IPS DF 4.7 (cell line): ENCODE results near the gene MOB3A.
"Not testable (repeated sequence)": the region's sequence is repeated elsewhere in the genome, so short reads cannot be mapped to it uniquely, and the experiment has no call there.

Source experiments
- DNase-seq: peaks from one replicate; pipeline ENCODE4 v3.0.0-alpha.2; 2013; ENCODE audit warnings: low spot score; ENCODE audit errors: extremely low read depth

The MOB3A gene

DNA sequence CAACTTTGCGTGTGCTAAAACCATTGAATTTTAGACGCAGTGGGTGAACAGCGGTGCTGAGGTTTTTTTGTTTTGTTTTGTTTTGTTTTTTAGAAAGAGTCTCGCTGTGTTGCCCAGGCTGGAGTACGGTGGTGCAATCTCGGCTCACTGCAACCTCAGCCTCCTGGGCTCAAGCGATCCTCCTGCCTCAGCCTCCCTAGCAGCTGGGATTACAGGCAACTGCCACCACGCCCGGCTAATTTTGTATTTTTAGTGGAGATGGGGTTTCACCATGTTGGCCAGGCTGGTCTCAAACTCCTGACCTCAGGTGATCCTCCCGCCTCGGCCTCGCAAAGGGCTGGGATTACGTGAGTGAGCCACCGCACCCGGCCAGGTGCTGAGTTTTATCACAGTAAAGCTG lies 61.9 kb downstream of the MOB3A start:
- not testable (repeated sequence) for DNase-seq

DNA sequence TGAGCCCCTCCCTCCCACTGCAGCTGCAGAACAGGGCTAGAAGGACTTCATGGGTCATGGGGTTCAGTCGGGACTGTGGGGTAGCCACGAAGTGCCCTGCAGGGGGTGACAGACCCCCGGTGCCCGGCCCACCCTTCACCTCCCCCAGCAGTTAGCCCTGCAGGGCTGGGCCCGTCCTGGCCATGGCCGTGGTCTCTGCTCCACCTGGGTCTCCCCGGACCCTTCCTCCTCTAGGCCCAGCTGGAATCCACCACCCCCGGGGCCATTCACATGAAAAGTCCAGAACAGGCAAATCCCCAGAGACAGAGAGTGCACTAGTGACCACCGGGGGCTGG lies 62.3 kb downstream of the MOB3A start:
- no peak for DNase-seq

DNA sequence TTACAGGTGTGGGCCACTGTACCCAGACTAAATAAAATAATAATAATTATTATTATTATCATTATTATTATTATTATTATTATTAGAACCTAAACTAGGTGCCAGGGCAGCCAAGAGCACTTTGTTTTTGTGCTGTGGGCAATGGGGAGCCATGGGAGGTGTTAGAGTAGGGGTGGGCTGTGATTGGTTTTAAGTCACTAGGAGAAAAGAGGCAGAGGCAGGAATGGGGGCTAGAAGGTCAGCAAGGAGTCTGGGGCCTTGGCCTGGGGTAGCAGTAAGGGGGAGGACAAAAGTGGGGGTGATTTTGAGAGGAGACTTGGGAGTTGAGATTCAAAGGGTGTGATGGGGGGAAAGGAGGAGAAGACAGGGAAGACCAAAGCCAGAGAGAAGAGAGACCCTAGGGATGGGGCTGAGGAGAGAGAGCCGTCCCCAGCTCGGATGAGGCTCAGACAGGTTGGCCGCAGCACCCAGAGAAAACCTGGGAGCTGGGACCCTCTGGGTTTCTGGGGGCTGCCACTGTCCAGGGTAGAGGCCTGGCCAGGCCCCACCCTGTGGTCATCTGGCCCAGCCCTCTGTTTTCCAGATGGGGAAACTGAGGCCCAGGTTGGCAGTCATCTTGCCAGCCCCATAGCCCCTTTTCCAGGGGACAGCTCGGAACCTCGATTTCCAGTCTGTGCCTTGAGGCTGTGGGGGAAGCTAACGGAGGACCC lies 62.9 kb downstream of the MOB3A start:
- DNase-seq: no peak

DNA sequence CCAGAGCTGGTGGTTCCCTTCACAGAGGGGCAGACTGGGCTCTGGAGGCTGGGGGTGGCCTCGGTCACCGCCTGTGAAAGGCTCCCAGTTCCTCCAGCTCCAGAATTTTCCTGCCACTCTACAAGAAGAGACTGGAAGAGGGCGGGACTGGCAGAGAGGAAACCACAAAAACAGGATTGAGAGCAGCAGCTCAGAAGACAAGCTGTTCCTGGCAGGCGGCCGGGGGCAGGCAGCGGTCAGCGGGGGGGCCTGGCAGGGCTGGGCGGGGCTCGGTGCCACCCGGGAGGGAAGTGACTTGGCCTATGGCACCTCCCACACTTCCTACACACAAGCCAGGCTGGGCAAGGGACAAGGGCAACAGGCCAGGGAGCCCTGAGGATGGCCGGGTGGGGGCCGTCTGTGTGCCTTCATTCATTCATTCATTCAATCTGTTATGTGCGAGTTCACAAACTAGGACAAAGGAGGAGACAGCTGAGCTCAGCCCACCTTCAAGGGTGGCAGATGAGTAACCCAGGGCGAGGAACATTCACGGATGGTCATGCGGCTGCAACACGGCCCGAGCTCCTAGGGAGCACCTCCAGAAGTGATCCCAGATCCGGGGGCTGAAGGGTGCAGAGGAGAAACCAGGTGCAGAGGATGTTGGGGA lies 63.7 kb downstream of the MOB3A start:
- no peak for DNase-seq

DNA sequence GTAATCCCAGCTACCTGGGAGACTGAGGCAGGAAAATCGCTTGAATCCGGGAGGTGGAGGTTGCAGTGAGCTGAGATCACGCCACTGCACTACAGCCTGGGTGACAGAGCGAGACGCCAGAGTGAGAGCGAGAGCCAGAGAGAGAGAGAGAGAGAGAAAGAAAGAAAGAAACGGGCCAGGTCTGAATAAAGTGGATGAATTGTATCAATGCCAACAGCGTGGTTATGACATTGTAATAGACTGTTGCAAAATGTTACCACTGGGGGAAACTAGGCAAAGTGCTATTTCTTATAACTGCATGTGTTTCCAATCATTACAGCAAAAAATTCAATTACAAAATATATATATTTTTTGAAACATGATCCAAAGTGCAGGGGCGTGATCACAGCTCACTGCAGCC lies 68.8 kb downstream of the MOB3A start:
- no peak for DNase-seq

DNA sequence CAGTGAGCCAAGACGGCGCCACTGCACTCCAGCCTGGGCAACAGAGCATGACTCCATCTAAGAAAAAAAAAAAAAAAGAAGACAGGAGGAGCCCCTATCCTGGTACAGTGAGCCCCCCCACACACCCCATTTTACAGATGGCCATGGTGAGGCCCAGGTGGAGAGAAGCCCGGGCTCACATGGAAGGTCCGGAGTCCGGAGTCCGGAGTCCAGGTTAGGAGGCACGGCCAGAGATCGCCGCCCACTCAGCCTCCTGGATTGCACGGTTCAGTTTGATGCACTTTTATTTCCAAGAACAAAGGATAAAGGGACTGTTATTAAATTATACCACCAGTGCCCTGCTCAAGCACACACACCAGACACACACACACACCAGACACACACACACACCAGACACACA lies 69.4 kb downstream of the MOB3A start:
- no peak for DNase-seq

DNA sequence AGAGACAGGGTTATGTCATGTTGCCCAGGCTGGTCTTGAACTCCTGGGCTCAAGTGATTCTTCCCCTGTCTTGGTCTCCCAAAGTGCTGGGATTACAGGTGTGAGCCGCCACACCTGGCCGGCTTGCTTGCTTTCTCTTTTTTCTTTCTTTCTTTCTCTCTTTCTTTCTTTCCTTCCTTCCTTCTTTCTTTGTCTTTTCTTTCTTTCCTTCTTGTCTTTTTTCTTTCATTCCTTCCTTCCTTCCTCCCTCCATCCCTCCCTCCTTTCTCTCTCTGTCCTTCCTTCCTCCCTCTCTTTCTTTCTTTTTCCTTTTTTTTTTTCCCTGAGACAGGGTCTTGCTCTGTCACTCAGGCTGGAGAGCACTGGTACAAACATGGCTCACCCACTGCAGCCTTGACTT lies 73.8 kb downstream of the MOB3A start:
- no peak for DNase-seq

DNA sequence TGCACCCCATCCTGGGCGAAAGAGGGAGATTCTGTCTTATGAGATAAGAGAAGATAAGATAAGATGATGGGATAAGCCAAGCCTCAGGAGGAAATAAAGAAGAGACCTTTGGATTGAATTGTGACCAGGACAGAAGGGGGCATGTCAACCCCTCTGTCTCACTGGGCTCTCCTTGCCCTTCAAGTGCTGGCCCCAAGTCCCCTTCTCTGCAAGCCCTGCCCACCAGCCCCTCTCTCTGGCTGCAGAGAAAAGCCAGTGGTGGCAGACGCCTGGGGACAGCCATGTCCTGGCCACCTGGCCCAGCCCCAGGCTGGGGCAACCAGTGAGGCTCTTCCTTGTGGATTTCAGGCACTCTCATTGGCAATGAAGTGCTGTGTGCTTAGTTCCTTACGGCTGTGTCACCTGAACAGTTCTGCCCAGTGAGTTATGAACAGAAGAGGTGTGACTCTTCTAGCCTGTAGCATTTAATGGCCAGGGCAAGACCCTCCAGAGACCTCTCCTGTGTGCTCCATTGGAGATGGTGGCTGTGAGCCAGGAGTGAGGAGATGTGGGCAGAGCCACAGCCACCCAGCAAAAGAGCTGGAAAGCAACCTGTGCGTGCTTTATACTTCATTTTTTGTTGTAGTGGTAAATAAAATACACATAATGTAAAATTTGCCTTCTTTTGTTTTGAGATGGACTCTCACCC lies 74.5 kb downstream of the MOB3A start:
- no peak for DNase-seq
